GM12878 (cell line): ENCODE data around the gene DDO. TPM values are rescaled to one million over a fixed set of nuclear protein-coding genes. Genes with fewer than 3 reads are reported as not detected.

ENCODE experiments used
- ATAC-seq: fragments of 200-7000 bp; cut with Tn5 transposase; 3 replicates; pipeline ENCODE4 v1.9.1; 2020; ENCODE audit warnings: mild to moderate bottlenecking, moderate library complexity
- BruUV-seq: library from RNA; stranded (reverse); fragments of 400-500 nt; replicated peaks from 2 replicates; lab custom pipeline; 2021; lab: Mats Ljungman, UMichigan
- CTCF ChIA-PET: fragments of 300-600 bp; sonication (Branson Sonifier 250); formaldehyde crosslinking; extraction: SDS; loops from one replicate; lab custom pipeline; 2021; ENCODE audit warnings: inconsistent platforms; lab: Yijun Ruan, JAX
- POLR2A ChIA-PET: fragments of 350-600 bp; formaldehyde crosslinking; extraction: SDS; loops from one replicate; lab custom pipeline; 2021; ENCODE audit warnings: inconsistent platforms; lab: Charles Lee
- RAD21 ChIA-PET: fragments of 300-600 bp; sonication (Branson Sonifier 250); formaldehyde crosslinking; loops from one replicate; lab custom pipeline; 2023; ENCODE audit warnings: antibody characterized with exemption; ENCODE audit not compliant: unreplicated experiment; lab: Charles Lee
- SMC1A ChIA-PET: fragments of 300-600 bp; sonication (Branson Sonifier 250); formaldehyde crosslinking; loops from one replicate; lab custom pipeline; 2023; ENCODE audit not compliant: unreplicated experiment, uncharacterized antibody; lab: Charles Lee
- DNase-seq: peaks from one replicate; pipeline ENCODE4 v3.0.0-alpha.2; 2011; ENCODE audit warnings: low read depth, low spot score
- FAIRE-seq: peaks from 3 replicates; lab custom pipeline; 2011; peaks lifted over from hg19 to GRCh38; lab: Jason Lieb, UNC
- H2AFZ ChIP-seq: 2 replicates; pipeline ENCODE4 v1.6.0; 2011; ENCODE audit warnings: low read depth, low read length, control low read depth; ENCODE audit not compliant: control insufficient read depth
- H3K27ac ChIP-seq: 2 replicates; pipeline ENCODE4 v1.5.1; 2011; ENCODE audit warnings: control low read depth; ENCODE audit not compliant: control insufficient read depth, insufficient read depth
- H3K27me3 ChIP-seq, 2 experiments: replicated peaks in 1 of 2; 2 replicates each; pipeline versions ENCODE4 v1.6.0 to v1.6.1; 2011; ENCODE audit warnings: low read length in 1 of 2; ENCODE audit not compliant: control insufficient read depth in 2 of 2, insufficient read depth in 2 of 2
- H3K36me3 ChIP-seq, 2 experiments: 2 replicates each; pipeline ENCODE4 v1.5.1; 2011; ENCODE audit warnings: low read length in 1 of 2; ENCODE audit not compliant: control insufficient read depth in 2 of 2, insufficient read depth in 2 of 2
- H3K4me1 ChIP-seq: 2 replicates; pipeline ENCODE4 v1.6.1; 2011; ENCODE audit warnings: mild to moderate bottlenecking, low read length, moderate library complexity, mixed read lengths; ENCODE audit not compliant: control insufficient read depth, insufficient read depth
- H3K4me2 ChIP-seq: 2 replicates; pipeline ENCODE4 v1.6.0; 2011; ENCODE audit warnings: control low read depth; ENCODE audit not compliant: control insufficient read depth, insufficient read depth
- H3K4me3 ChIP-seq: fragments of 200-600 bp; sonication (generic); 2 replicates; pipeline ENCODE4 v1.5.1; 2016
- H3K79me2 ChIP-seq: 2 replicates; pipeline ENCODE4 v1.6.0; 2011; ENCODE audit warnings: low read length; ENCODE audit not compliant: control insufficient read depth, insufficient read depth
- H3K9ac ChIP-seq: 2 replicates; pipeline ENCODE4 v1.8.0; 2011; ENCODE audit warnings: low read length, control low read depth, mixed read lengths; ENCODE audit not compliant: control insufficient read depth, insufficient read depth
- H3K9me3 ChIP-seq: replicated peaks from 3 replicates; pipeline ENCODE4 v1.5.1; 2011; ENCODE audit warnings: mild to moderate bottlenecking, low read length; ENCODE audit not compliant: control insufficient read depth, insufficient read depth
- H4K20me1 ChIP-seq: 2 replicates; pipeline ENCODE4 v1.6.0; 2011; ENCODE audit not compliant: control insufficient read depth, insufficient read depth
- BRCA1 ChIP-seq: IDR thresholded peaks from 2 replicates; pipeline ENCODE4 v1.6.1; 2011; ENCODE audit warnings: low read depth, low read length, improper control_type of control experiment
- CEBPB ChIP-seq, 2 experiments: fragments of 150-350 bp in 1 of 2; IDR thresholded peaks; 2 replicates each; pipeline ENCODE4 v1.6.1; 2012 to 2014; ENCODE audit warnings: low read depth in 2 of 2, low read length in 2 of 2, borderline replicate concordance in 1 of 2, inconsistent platforms in 1 of 2
- NFIC ChIP-seq: IDR thresholded peaks from 2 replicates; pipeline ENCODE4 v1.6.1; 2012; ENCODE audit warnings: low read depth, mild to moderate bottlenecking, inconsistent platforms, low read length, moderate library complexity
- RFX5 ChIP-seq: IDR thresholded peaks from 2 replicates; pipeline ENCODE4 v1.6.1; 2011; ENCODE audit warnings: low read depth, low read length, improper control_type of control experiment
- SREBF2 ChIP-seq: IDR thresholded peaks from 2 replicates; pipeline ENCODE4 v1.6.1; 2012; ENCODE audit warnings: mild to moderate bottlenecking, low read length
- TCF3 ChIP-seq: IDR thresholded peaks from 2 replicates; pipeline ENCODE4 v1.6.1; 2012; ENCODE audit warnings: low read depth, mild to moderate bottlenecking, low read length, borderline replicate concordance; ENCODE audit not compliant: insufficient read depth
- TCF7 ChIP-seq: IDR thresholded peaks from 2 replicates; pipeline ENCODE4 v1.6.1; 2014; ENCODE audit warnings: antibody characterized with exemption, borderline replicate concordance
- WRNIP1 ChIP-seq: IDR thresholded peaks from 2 replicates; pipeline ENCODE4 v1.6.1; 2011; ENCODE audit warnings: low read depth, low read length, improper control_type of control experiment, borderline replicate concordance
- WGBS: methylation state at CpG from one replicate; pipeline ENCODE4 v1.1.6; 2016; ENCODE audit warnings: low lambda C conversion rate; ENCODE audit not compliant: insufficient replicate concordance, insufficient coverage; ENCODE audit errors: missing lambda C conversion rate; 5-methylcytosine and 5-hydroxymethylcytosine counted together
- in situ Hi-C: fragments of 300-500 bp; cut with MboI; formaldehyde crosslinking; loops from 9 replicates; pipeline ENCODE4 v1.14.3; 2018; ENCODE audit warnings: mixed read lengths
- intact Hi-C: fragments of 100-400 bp; cut with micrococcal nuclease; formaldehyde crosslinking; loops from one replicate; pipeline ENCODE4 v1.14.2; 2022; ENCODE audit not compliant: unreplicated experiment
- polyA plus RNA-seq, 11 experiments: library from polyadenylated mRNA; depleted of rRNA in 4 of 11; unstranded in 6 of 11; stranded (reverse) in 5 of 11; fragments of >200 nt; fragmentation: Nextera tagmentation in 4 of 11; fragmentation: Illumina TruSeq in 1 of 11; extraction: Ambion mirVana in 4 of 11; extraction: Trizol in 1 of 11; gene quantifications; 1 replicate in 1 of 11; 2 replicates in 10 of 11; pipeline versions ENCODE4 v1.2.1 to v1.2.3, GENCODE V29; 2011 to 2016; ENCODE audit warnings: inconsistent platforms in 2 of 11, missing spikeins in 2 of 11, low read depth in 1 of 11
- total RNA-seq, 4 experiments: library from RNA; depleted of rRNA in 3 of 4; stranded (reverse); fragments of >200 nt in 3 of 4; fragmentation: Illumina TruSeq in 1 of 4; extraction: Trizol in 1 of 4; gene quantifications; 2 replicates each; pipeline versions ENCODE4 v1.2.1 to v1.2.3, GENCODE V29; 2013 to 2021
- TF ChIP-seq, protein P1 (sequence below): IDR thresholded peaks from 2 replicates; pipeline ENCODE4 v1.6.1; 2012; ENCODE audit warnings: low read depth, low read length, improper control_type of control experiment
- TF ChIP-seq, protein P2 (sequence below): fragments of 450-650 bp; conservative IDR thresholded peaks from 2 replicates; pipeline ENCODE4 v1.6.1; 2017; ENCODE audit warnings: mild to moderate bottlenecking, moderate library complexity
- TF ChIP-seq, protein P3 (sequence below): fragments of 450-650 bp; IDR thresholded peaks from 2 replicates; pipeline ENCODE4 v1.6.1; 2018; ENCODE audit warnings: borderline replicate concordance, mild to moderate bottlenecking; ENCODE audit not compliant: partially characterized antibody
- TF ChIP-seq, protein P4 (sequence below): fragments of 450-650 bp; IDR thresholded peaks from 2 replicates; pipeline ENCODE4 v1.6.1; 2017; ENCODE audit warnings: mild to moderate bottlenecking

Gene DDO
- total and polyA plus RNA-seq, 10 of the 15 experiments (the other 5 are each of a cell fraction or from before 2014, with no cell fraction given): 0.04 to 0.14 (median 0.09) TPM; not detected in 6

DNA sequence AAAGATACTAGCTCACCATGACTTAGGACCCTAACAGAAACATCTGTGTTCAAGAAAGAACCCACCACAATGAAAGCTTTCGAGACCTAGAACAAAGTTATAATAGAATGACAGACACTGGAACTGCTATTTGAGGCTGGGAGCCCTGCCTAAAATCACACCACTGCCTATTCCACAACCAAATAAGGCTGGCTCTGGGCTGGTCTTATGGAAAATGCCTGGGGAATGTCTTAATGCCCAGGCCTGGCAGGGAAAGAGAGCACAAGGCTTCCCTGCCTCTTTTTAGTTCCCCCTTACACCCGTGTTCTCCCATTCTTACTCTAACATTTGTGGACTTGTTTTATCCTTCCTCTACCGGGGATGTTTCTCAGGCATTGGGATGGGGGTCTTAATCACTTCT, 51.6 kb downstream of the DDO start:
- FAIRE-seq: no peak
- 31% methylated on average over 3 of the region's 3 CpGs for WGBS
- no peak overlapping the region for H2AFZ ChIP-seq
- POLR2A ChIA-PET: no interaction called here
- H3K9me3 ChIP-seq: no peaks in the 10 kb centered on the region
- DNase-seq: no peak
- H3K9ac ChIP-seq: no peak overlapping the region
- H3K27ac ChIP-seq: no peak overlapping the region
- RAD21 ChIA-PET: no interaction called here
- H3K4me2 ChIP-seq: no peak overlapping the region
- H3K27me3 ChIP-seq: peaks cover 2 to 5% of the 10 kb centered on the region in 2 experiments; a peak in 2 of 4 replicates
- SMC1A ChIA-PET: interaction anchor here (0.6 kb wide), 1 partner anchor 260 kb away, joined by 3 read pairs; no protein-coding TSS in a partner anchor
- BruUV-seq: no TSS peak
- H3K79me2 ChIP-seq: no peaks in the 10 kb centered on the region
- in situ Hi-C loops: no loop called here
- CTCF ChIA-PET: no interaction called here
- H3K4me1 ChIP-seq: no peaks in the 10 kb centered on the region
- intact Hi-C loops: no loop called here
- TF ChIP-seq NFIC: no peak
- no peak for TF ChIP-seq TCF3
- no peak for TF ChIP-seq SREBF2
- no peak for TF ChIP-seq TCF7
- TF ChIP-seq WRNIP1: no peak
- TF ChIP-seq, protein P1, sequence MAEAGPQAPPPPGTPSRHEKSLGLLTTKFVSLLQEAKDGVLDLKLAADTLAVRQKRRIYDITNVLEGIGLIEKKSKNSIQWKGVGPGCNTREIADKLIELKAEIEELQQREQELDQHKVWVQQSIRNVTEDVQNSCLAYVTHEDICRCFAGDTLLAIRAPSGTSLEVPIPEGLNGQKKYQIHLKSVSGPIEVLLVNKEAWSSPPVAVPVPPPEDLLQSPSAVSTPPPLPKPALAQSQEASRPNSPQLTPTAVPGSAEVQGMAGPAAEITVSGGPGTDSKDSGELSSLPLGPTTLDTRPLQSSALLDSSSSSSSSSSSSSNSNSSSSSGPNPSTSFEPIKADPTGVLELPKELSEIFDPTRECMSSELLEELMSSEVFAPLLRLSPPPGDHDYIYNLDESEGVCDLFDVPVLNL: no peak
- TF ChIP-seq, protein P2, sequence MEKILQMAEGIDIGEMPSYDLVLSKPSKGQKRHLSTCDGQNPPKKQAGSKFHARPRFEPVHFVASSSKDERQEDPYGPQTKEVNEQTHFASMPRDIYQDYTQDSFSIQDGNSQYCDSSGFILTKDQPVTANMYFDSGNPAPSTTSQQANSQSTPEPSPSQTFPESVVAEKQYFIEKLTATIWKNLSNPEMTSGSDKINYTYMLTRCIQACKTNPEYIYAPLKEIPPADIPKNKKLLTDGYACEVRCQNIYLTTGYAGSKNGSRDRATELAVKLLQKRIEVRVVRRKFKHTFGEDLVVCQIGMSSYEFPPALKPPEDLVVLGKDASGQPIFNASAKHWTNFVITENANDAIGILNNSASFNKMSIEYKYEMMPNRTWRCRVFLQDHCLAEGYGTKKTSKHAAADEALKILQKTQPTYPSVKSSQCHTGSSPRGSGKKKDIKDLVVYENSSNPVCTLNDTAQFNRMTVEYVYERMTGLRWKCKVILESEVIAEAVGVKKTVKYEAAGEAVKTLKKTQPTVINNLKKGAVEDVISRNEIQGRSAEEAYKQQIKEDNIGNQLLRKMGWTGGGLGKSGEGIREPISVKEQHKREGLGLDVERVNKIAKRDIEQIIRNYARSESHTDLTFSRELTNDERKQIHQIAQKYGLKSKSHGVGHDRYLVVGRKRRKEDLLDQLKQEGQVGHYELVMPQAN: no peak
- TF ChIP-seq RFX5: no peak
- TF ChIP-seq, protein P3, sequence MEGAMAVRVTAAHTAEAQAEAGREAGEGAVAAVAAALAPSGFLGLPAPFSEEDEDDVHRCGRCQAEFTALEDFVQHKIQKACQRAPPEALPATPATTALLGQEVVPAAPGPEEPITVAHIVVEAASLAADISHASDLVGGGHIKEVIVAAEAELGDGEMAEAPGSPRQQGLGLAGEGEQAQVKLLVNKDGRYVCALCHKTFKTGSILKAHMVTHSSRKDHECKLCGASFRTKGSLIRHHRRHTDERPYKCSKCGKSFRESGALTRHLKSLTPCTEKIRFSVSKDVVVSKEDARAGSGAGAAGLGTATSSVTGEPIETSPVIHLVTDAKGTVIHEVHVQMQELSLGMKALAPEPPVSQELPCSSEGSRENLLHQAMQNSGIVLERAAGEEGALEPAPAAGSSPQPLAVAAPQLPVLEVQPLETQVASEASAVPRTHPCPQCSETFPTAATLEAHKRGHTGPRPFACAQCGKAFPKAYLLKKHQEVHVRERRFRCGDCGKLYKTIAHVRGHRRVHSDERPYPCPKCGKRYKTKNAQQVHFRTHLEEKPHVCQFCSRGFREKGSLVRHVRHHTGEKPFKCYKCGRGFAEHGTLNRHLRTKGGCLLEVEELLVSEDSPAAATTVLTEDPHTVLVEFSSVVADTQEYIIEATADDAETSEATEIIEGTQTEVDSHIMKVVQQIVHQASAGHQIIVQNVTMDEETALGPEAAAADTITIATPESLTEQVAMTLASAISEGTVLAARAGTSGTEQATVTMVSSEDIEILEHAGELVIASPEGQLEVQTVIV: no peak
- no peak for TF ChIP-seq BRCA1
- no peak for TF ChIP-seq CEBPB (IDR thresholded peaks at IDR 0.05; ENCODE audit: borderline replicate concordance in 1 of 2, low read depth in 2 of 2, low read length in 2 of 2)
- TF ChIP-seq, protein P4, sequence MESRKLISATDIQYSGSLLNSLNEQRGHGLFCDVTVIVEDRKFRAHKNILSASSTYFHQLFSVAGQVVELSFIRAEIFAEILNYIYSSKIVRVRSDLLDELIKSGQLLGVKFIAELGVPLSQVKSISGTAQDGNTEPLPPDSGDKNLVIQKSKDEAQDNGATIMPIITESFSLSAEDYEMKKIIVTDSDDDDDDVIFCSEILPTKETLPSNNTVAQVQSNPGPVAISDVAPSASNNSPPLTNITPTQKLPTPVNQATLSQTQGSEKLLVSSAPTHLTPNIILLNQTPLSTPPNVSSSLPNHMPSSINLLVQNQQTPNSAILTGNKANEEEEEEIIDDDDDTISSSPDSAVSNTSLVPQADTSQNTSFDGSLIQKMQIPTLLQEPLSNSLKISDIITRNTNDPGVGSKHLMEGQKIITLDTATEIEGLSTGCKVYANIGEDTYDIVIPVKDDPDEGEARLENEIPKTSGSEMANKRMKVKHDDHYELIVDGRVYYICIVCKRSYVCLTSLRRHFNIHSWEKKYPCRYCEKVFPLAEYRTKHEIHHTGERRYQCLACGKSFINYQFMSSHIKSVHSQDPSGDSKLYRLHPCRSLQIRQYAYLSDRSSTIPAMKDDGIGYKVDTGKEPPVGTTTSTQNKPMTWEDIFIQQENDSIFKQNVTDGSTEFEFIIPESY: no peak
- TF ChIP-seq, all 136 proteins: peak for 0
- Histone ChIP-seq H3K4me3 (no peak overlapping the region), H4K20me1 (no peaks in the 10 kb centered on the region), H3K36me3 (no peaks in the 10 kb centered on the region)
- no peak for ATAC-seq
